ENCODE data around the gene HTR4.

The HTR4 gene

DNA sequence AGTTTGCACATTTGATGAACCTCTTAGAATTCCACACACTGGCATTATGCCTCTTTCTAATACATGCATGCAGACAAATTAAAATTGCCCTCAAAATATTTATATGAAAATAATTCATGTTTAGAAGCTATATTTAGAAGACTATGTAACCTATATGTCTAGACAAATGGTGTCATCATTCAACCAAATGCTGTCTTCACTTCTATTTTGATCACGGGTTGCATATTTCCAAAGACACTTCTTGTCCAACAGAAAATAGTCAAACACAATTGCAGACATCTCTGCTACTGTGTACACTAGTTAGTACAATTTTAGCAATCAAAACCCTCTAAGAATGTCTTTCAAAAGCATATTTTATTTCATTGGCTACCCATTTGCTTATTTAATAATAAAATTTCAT, 156.6 kb downstream of the HTR4 start:
- Mint-ChIP-seq H3K27ac (no peak overlapping the region), H3K9me3 (no peaks in the 10 kb centered on the region), H3K27me3 (ENCODE audit: low read depth, poor library complexity) (peaks cover 21% of the 10 kb centered on the region), H3K4me1 (no peaks in the 10 kb centered on the region), H3K4me3 (no peak overlapping the region), H3K36me3 (ENCODE audit: low read depth) (no peaks in the 10 kb centered on the region)
- no peak for DNase-seq
- TF ChIP-seq CTCF (IDR thresholded peaks at IDR 0.05), result no peak

- no peak overlapping the region for H3K4me3 Mint-ChIP-seq
- H3K4me1 Mint-ChIP-seq, result no peaks in the 10 kb centered on the region
- DNase-seq, result no peak
- H3K9me3 Mint-ChIP-seq, result no peaks in the 10 kb centered on the region
- H3K27ac Mint-ChIP-seq, result no peak overlapping the region
- H3K27me3 Mint-ChIP-seq (ENCODE audit: low read depth, poor library complexity), result peaks cover 26% of the 10 kb centered on the region
- TF ChIP-seq CTCF (IDR thresholded peaks at IDR 0.05), result no peak
- no peaks in the 10 kb centered on the region for H3K36me3 Mint-ChIP-seq (ENCODE audit: low read depth)
Measured at GRCh38 chr5:148492351-148492750, 162.0 kb downstream of the HTR4 start.

GRCh38 chr5:148491793-148492184, 162.5 kb downstream of the HTR4 start:
- H3K4me3 Mint-ChIP-seq, result no peak overlapping the region
- peaks cover 31% of the 10 kb centered on the region for H3K27me3 Mint-ChIP-seq (ENCODE audit: low read depth, poor library complexity)
- H3K4me1 Mint-ChIP-seq, result no peaks in the 10 kb centered on the region
- H3K9me3 Mint-ChIP-seq, result no peaks in the 10 kb centered on the region
- H3K36me3 Mint-ChIP-seq (ENCODE audit: low read depth), result no peaks in the 10 kb centered on the region
- TF ChIP-seq CTCF (IDR thresholded peaks at IDR 0.05), result no peak
- no peak for DNase-seq
- H3K27ac Mint-ChIP-seq, result no peak overlapping the region

- Mint-ChIP-seq H3K27me3 (ENCODE audit: low read depth, poor library complexity) (peaks cover 35% of the 10 kb centered on the region), H3K4me3 (no peak overlapping the region), H3K4me1 (no peaks in the 10 kb centered on the region), H3K9me3 (no peaks in the 10 kb centered on the region), H3K36me3 (ENCODE audit: low read depth) (no peaks in the 10 kb centered on the region), H3K27ac (no peak overlapping the region)
- DNase-seq, result no peak
- no peak for TF ChIP-seq CTCF (IDR thresholded peaks at IDR 0.05)
Measured at GRCh38 chr5:148491015-148491792, 163.1 kb downstream of the HTR4 start.

DNA sequence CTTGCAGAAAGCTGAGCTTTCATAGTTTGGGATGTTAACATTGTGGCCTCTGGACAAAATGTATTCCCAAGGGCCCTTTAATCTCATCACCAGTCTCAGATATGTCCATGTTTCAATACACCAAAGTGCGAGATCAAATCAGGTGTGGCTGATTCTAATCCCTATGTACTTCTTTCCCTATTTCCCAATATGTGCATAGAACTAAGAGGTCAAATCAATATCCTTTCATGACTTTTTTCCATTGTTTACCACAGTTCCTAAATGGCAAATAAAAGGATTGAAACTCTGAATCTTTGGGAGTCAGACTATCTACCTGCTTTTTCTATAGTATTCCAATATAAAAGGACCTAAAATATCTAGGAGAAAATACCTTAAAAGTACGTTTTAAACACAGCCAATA, 165.6 kb downstream of the HTR4 start:
- H3K9me3 Mint-ChIP-seq, result no peaks in the 10 kb centered on the region
- no peaks in the 10 kb centered on the region for H3K4me1 Mint-ChIP-seq
- H3K27me3 Mint-ChIP-seq (ENCODE audit: low read depth, poor library complexity), result peaks cover 27% of the 10 kb centered on the region
- no peak for TF ChIP-seq CTCF (IDR thresholded peaks at IDR 0.05)
- H3K4me3 Mint-ChIP-seq, result no peak overlapping the region
- no peaks in the 10 kb centered on the region for H3K36me3 Mint-ChIP-seq (ENCODE audit: low read depth)
- no peak overlapping the region for H3K27ac Mint-ChIP-seq
- no peak for DNase-seq

GRCh38 chr5:148486456-148486855, 167.9 kb downstream of the HTR4 start:
- Mint-ChIP-seq H3K4me3 (no peak overlapping the region), H3K27me3 (ENCODE audit: low read depth, poor library complexity) (peaks cover 33% of the 10 kb centered on the region), H3K27ac (no peak overlapping the region), H3K9me3 (no peaks in the 10 kb centered on the region), H3K36me3 (ENCODE audit: low read depth) (no peaks in the 10 kb centered on the region), H3K4me1 (peaks cover 6% of the 10 kb centered on the region)
- no peak for TF ChIP-seq CTCF (IDR thresholded peaks at IDR 0.05)
- no peak for DNase-seq
